HepG2 (cell line): ENCODE results near the gene ZNF511. TPM values are rescaled to one million over a fixed set of nuclear protein-coding genes. Genes with fewer than 3 reads are reported as not detected.
A peak's percentile ranks its signal among the peaks of the same experiment; 100 is the strongest.

Source experiments
- ARID3A ChIP-seq: IDR thresholded peaks from 2 replicates; pipeline ENCODE4 v1.6.1; 2012; ENCODE audit warnings: low read depth, low read length, improper control_type of control experiment
- ARID4A ChIP-seq: sonication (generic); formaldehyde crosslinking; IDR thresholded peaks from 2 replicates; pipeline ENCODE4 v1.5.0; 2020; ENCODE audit warnings: mild to moderate bottlenecking, missing genetic modification reagents, borderline replicate concordance
- ATF6 ChIP-seq: sonication (generic); formaldehyde crosslinking; conservative IDR thresholded peaks from 2 replicates; pipeline ENCODE4 v1.4.0; 2020; ENCODE audit warnings: missing genetic modification reagents
- CHCHD3 ChIP-seq: sonication (generic); formaldehyde crosslinking; IDR thresholded peaks from 2 replicates; pipeline ENCODE4 v1.8.0; 2022; ENCODE audit warnings: mild to moderate bottlenecking, missing genetic modification reagents, moderate library complexity
- EHMT2 ChIP-seq: fragments of 200-600 bp; sonication (generic); IDR thresholded peaks from 2 replicates; pipeline ENCODE4 v1.7.0; 2017; ENCODE audit warnings: antibody characterized with exemption, low read depth, low read length, borderline replicate concordance
- GLI4 ChIP-seq: sonication (generic); formaldehyde crosslinking; IDR thresholded peaks from 2 replicates; pipeline ENCODE4 v1.5.1; 2020; ENCODE audit warnings: missing genetic modification reagents, mild to moderate bottlenecking, moderate library complexity, borderline replicate concordance
- POLR2AphosphoS2 ChIP-seq: IDR thresholded peaks from 2 replicates; pipeline ENCODE4 v1.6.1; 2011; ENCODE audit warnings: low read depth, low read length, improper control_type of control experiment
- POLR2G ChIP-seq: fragments of 200-400 bp; formaldehyde crosslinking; IDR thresholded peaks from 2 replicates; pipeline ENCODE4 v1.6.1; 2018; ENCODE audit warnings: mild to moderate bottlenecking, low read depth, low read length, moderate library complexity
- PRPF4 ChIP-seq: fragments of 200-400 bp; formaldehyde crosslinking; IDR thresholded peaks from 2 replicates; pipeline ENCODE4 v1.6.1; 2016; ENCODE audit warnings: low read length, low read depth; ENCODE audit not compliant: poor library complexity, severe bottlenecking
- RBM22 ChIP-seq: fragments of 200-400 bp; formaldehyde crosslinking; optimal IDR thresholded peaks from 2 replicates; pipeline ENCODE3; 2017; ENCODE audit warnings: mild to moderate bottlenecking, low read length, moderate library complexity
- SCMH1 ChIP-seq: sonication (generic); formaldehyde crosslinking; IDR thresholded peaks from 2 replicates; pipeline ENCODE4 v1.9.0; 2021; ENCODE audit warnings: missing genetic modification reagents, mild to moderate bottlenecking, borderline replicate concordance
- TCF7L2 ChIP-seq: IDR thresholded peaks from 2 replicates; pipeline ENCODE4 v1.6.1; 2011; ENCODE audit warnings: mild to moderate bottlenecking, low read depth, low read length, moderate library complexity
- TRAFD1 ChIP-seq: sonication (generic); formaldehyde crosslinking; IDR thresholded peaks from 2 replicates; pipeline ENCODE4 v1.5.1; 2020; ENCODE audit warnings: missing genetic modification reagents, mild to moderate bottlenecking, borderline replicate concordance
- ZNF280B ChIP-seq: sonication (generic); formaldehyde crosslinking; IDR thresholded peaks from 2 replicates; pipeline ENCODE4 v1.5.0; 2020; ENCODE audit warnings: missing genetic modification reagents, mild to moderate bottlenecking, borderline replicate concordance
- ZNF674 ChIP-seq: sonication (generic); formaldehyde crosslinking; IDR thresholded peaks from 2 replicates; pipeline ENCODE4 v1.5.0; 2020; ENCODE audit warnings: low read depth, mild to moderate bottlenecking, missing genetic modification reagents
- ZNF766 ChIP-seq: sonication (generic); formaldehyde crosslinking; IDR thresholded peaks from 2 replicates; pipeline ENCODE4 v1.5.0; 2020; ENCODE audit warnings: missing genetic modification reagents, borderline replicate concordance
- ZNF776 ChIP-seq: sonication (generic); formaldehyde crosslinking; IDR thresholded peaks from 2 replicates; pipeline ENCODE4 v1.4.0; 2020; ENCODE audit warnings: mild to moderate bottlenecking, missing genetic modification reagents
- polyA plus RNA-seq, 8 experiments: library from polyadenylated mRNA; depleted of rRNA in 3 of 8; stranded (reverse) in 7 of 8; unstranded in 1 of 8; fragments of >200 nt; fragmentation: Illumina TruSeq in 4 of 8; extraction: Trizol in 4 of 8; gene quantifications; 2 replicates each; pipeline versions ENCODE4 v1.2.1 to v1.2.3, GENCODE V29; 2011 to 2016; ENCODE audit warnings: low read depth in 4 of 8, missing spikeins in 1 of 8, mixed read lengths in 1 of 8; ENCODE audit not compliant: insufficient read depth in 1 of 8
- total RNA-seq, 5 experiments: library from RNA; depleted of rRNA; stranded (reverse); fragments of >200 nt; fragmentation: Illumina TruSeq; extraction: Trizol; gene quantifications; 2 replicates each; pipeline ENCODE4 v1.2.3, GENCODE V29; 2016; ENCODE audit warnings: low read depth in 1 of 5

Gene ZNF511
- total and polyA plus RNA-seq, 2 of the 13 experiments (the other 11 are each of a cell fraction or from before 2014, with no cell fraction given): 35.6 to 66.4 TPM

GRCh38 chr10:133278577-133279265 lies 30.0 kb upstream of the ZNF511 start (continued):
- TF ChIP-seq SCMH1: no peak
- 0 out of 2 replicates have a peak, but pooled peaks have one; percentile 8 for TF ChIP-seq TCF7L2
- TF ChIP-seq POLR2G: 0 out of 2 replicates have a peak, but pooled peaks have one; percentile 30
- TF ChIP-seq TRAFD1 (CRISPR knock-in tag): no peak
- TF ChIP-seq ZNF280B (CRISPR knock-in tag): no peak
- TF ChIP-seq PRPF4: no peak
- TF ChIP-seq ARID3A: no peak
- TF ChIP-seq ZNF776 (CRISPR knock-in tag): no peak
- no peak for TF ChIP-seq GLI4 (CRISPR knock-in tag)
- no peak for TF ChIP-seq ATF6 (CRISPR knock-in tag)
- TF ChIP-seq ZNF674 (CRISPR knock-in tag): no peak
- TF ChIP-seq EHMT2: no peak
- TF ChIP-seq RBM22: no peak
- peak; percentile 20; the same call in 1 of the 2 replicates for TF ChIP-seq ARID4A (CRISPR knock-in tag)
- TF ChIP-seq ZNF766: no peak
- TF ChIP-seq POLR2AphosphoS2: no peak
- TF ChIP-seq CHCHD3 (CRISPR knock-in tag): no peak
